Hepatocyte (in vitro differentiated cells): Measurements from ENCODE around the gene ZNF276.
"Not testable (repeated sequence)": the region's sequence is repeated elsewhere in the genome, so short reads cannot be mapped to it uniquely, and the experiment has no call there.

Experiments
- CTCF ChIP-seq: fragments of 200-600 bp; sonication (generic); IDR thresholded peaks from 2 replicates; pipeline ENCODE4 v1.5.1; 2016; ENCODE audit warnings: antibody characterized with exemption, mild to moderate bottlenecking; ENCODE audit not compliant: poor library complexity
- EZH2 ChIP-seq: fragments of 200-600 bp; sonication (generic); IDR thresholded peaks from 2 replicates; pipeline ENCODE4 v1.6.1; 2016; ENCODE audit warnings: antibody characterized with exemption, mild to moderate bottlenecking, borderline replicate concordance
- EZH2phosphoT487 ChIP-seq: fragments of 200-600 bp; sonication (generic); IDR thresholded peaks from one replicate; pipeline ENCODE4 v1.6.1; 2018; ENCODE audit warnings: antibody characterized with exemption, mild to moderate bottlenecking, low read depth, moderate library complexity; ENCODE audit not compliant: unreplicated experiment, severe bottlenecking

- TF ChIP-seq CTCF, EZH2phosphoT487, EZH2: not testable (repeated sequence)
Measured at GRCh38 chr16:89699629-89700099, 21.7 kb upstream of the ZNF276 start.
